Measurements from ENCODE around the gene SPATS1.

DNA sequence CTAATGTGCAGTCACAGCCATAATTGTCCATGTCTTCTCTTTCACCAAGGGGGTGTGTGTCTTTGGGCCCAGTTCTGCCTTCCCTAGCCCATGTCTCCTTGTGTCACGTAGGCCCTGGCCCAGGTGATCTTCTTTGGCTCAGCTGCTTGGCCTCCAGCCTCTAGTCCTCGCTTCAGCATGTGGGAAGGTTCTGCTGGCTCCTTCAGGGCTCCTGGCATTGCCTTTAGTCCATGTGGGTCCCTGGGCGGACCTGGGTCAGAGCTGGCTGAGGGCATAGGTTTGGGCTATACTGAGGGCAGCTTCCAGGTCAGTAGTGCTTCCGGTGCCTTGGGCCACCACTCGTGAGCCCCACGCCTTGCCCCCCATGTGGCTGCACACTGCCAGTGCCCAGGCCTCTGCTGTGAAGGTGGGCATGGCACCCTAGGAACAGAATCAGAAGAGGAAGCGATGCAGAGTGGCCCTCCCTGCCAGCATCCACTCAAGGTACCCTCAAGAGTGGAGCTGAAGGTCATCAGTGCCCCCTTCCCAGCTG, 42.1 kb upstream of the SPATS1 start:
- TF ChIP-seq POLR2AphosphoS5 (IDR thresholded peaks at IDR 0.05) = no peak
- no peak for TF ChIP-seq EZH2 (IDR thresholded peaks at IDR 0.05; ENCODE audit: borderline replicate concordance, insufficient read depth, low read length, poor library complexity, severe bottlenecking)
- TF ChIP-seq, protein P1, sequence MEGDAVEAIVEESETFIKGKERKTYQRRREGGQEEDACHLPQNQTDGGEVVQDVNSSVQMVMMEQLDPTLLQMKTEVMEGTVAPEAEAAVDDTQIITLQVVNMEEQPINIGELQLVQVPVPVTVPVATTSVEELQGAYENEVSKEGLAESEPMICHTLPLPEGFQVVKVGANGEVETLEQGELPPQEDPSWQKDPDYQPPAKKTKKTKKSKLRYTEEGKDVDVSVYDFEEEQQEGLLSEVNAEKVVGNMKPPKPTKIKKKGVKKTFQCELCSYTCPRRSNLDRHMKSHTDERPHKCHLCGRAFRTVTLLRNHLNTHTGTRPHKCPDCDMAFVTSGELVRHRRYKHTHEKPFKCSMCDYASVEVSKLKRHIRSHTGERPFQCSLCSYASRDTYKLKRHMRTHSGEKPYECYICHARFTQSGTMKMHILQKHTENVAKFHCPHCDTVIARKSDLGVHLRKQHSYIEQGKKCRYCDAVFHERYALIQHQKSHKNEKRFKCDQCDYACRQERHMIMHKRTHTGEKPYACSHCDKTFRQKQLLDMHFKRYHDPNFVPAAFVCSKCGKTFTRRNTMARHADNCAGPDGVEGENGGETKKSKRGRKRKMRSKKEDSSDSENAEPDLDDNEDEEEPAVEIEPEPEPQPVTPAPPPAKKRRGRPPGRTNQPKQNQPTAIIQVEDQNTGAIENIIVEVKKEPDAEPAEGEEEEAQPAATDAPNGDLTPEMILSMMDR (IDR thresholded peaks at IDR 0.05; ENCODE audit: poor library complexity, severe bottlenecking) = no peak
- TF ChIP-seq RAD21 (conservative IDR thresholded peaks at IDR 0.05) = no peak
- no peak for TF ChIP-seq MXI1 (conservative IDR thresholded peaks at IDR 0.05; ENCODE audit: poor library complexity, severe bottlenecking)
- no peak for TF ChIP-seq EP300 (conservative IDR thresholded peaks at IDR 0.05; ENCODE audit: poor library complexity, severe bottlenecking)
- TF ChIP-seq, protein P2, sequence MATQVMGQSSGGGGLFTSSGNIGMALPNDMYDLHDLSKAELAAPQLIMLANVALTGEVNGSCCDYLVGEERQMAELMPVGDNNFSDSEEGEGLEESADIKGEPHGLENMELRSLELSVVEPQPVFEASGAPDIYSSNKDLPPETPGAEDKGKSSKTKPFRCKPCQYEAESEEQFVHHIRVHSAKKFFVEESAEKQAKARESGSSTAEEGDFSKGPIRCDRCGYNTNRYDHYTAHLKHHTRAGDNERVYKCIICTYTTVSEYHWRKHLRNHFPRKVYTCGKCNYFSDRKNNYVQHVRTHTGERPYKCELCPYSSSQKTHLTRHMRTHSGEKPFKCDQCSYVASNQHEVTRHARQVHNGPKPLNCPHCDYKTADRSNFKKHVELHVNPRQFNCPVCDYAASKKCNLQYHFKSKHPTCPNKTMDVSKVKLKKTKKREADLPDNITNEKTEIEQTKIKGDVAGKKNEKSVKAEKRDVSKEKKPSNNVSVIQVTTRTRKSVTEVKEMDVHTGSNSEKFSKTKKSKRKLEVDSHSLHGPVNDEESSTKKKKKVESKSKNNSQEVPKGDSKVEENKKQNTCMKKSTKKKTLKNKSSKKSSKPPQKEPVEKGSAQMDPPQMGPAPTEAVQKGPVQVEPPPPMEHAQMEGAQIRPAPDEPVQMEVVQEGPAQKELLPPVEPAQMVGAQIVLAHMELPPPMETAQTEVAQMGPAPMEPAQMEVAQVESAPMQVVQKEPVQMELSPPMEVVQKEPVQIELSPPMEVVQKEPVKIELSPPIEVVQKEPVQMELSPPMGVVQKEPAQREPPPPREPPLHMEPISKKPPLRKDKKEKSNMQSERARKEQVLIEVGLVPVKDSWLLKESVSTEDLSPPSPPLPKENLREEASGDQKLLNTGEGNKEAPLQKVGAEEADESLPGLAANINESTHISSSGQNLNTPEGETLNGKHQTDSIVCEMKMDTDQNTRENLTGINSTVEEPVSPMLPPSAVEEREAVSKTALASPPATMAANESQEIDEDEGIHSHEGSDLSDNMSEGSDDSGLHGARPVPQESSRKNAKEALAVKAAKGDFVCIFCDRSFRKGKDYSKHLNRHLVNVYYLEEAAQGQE (IDR thresholded peaks at IDR 0.05; ENCODE audit: borderline replicate concordance) = no peak
- TF ChIP-seq TAF1 (IDR thresholded peaks at IDR 0.05; ENCODE audit: low read depth) = no peak
- TF ChIP-seq SMC3 (conservative IDR thresholded peaks at IDR 0.05; ENCODE audit: poor library complexity) = no peak
